Vagina (tissue), 2 donors: ENCODE data around the gene MALT1. TPM values are rescaled to one million over a fixed set of nuclear protein-coding genes. Genes with fewer than 3 reads are reported as not detected.

Experiments used
- DNase-seq, 2 donors: peaks; one replicate each; pipeline ENCODE4 v3.0.0-alpha.2; 2017; ENCODE audit errors: extremely low spot score in 2 of 2
- H3K27ac ChIP-seq: fragments of 200-600 bp; sonication (generic); one replicate; pipeline ENCODE4 v1.5.1; 2019
- H3K27me3 ChIP-seq: fragments of 200-600 bp; sonication (generic); one replicate; pipeline ENCODE4 v1.5.1; 2019
- H3K36me3 ChIP-seq, 2 donors: fragments of 200-600 bp; sonication (generic); one replicate each; pipeline ENCODE4 v1.5.1; 2017 to 2019
- H3K4me1 ChIP-seq: fragments of 200-600 bp; sonication (generic); one replicate; pipeline ENCODE4 v1.5.1; 2019
- H3K4me3 ChIP-seq, 2 donors: fragments of 200-600 bp; sonication (generic); 1 replicate in 1 of 2; 2 replicates in 1 of 2; pipeline ENCODE4 v1.5.1; 2016 to 2019
- H3K9me3 ChIP-seq: fragments of 200-600 bp; sonication (generic); one replicate; pipeline ENCODE4 v1.5.1; 2019
- POLR2A ChIP-seq, 2 donors: fragments of 450-650 bp; IDR thresholded peaks; one replicate each; pipeline ENCODE4 v1.6.1; 2017; ENCODE audit warnings: antibody characterized with exemption in 2 of 2, mild to moderate bottlenecking in 2 of 2, moderate library complexity in 2 of 2
- POLR2AphosphoS5 ChIP-seq, 2 donors: sonication (generic); formaldehyde crosslinking; IDR thresholded peaks; one replicate each; pipeline ENCODE4 v1.9.0; 2017; ENCODE audit warnings: antibody characterized with exemption in 2 of 2, mild to moderate bottlenecking in 2 of 2, low read depth in 1 of 2; ENCODE audit not compliant: insufficient read depth in 1 of 2
- intact Hi-C: fragments of 100-400 bp; cut with DNase I; formaldehyde crosslinking; loops from one replicate; pipeline ENCODE4 v1.15.1; 2023
- total RNA-seq: library from RNA; depleted of rRNA; stranded (reverse); fragments of >200 nt; gene quantifications from one replicate; pipeline ENCODE4 v1.2.3, GENCODE V29; 2016
- TF ChIP-seq, protein P1 (sequence below), 3 experiments: fragments of 450-650 bp in 2 of 3; fragments of 200-600 bp in 1 of 3; sonication (generic) in 1 of 3; IDR thresholded peaks; one replicate each; pipeline ENCODE4 v1.5.1; 2017 to 2019; ENCODE audit warnings: antibody characterized with exemption in 3 of 3, mild to moderate bottlenecking in 2 of 3, moderate library complexity in 2 of 3

Gene MALT1
- total RNA-seq, 1 donor from 2014 or later = 35.8 TPM

DNA sequence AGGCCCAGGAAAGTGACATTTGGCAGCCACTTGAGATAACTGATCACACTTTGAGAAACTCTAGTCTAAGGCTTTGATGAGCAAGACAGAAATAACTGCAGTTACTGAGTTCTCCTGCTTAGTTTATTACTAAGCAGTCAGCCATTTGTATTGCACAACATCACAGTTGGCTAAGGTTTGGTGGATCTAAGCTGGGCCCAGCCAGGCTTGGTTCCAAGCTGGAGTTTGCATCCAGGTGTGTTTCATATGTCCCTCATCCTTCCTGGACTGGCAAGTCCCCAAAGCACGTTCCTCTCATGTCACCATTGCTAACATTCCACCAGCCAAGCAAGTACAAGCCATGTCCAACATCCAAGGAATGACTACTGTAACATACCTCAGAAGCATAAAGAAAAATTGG, 122.1 kb downstream of the MALT1 start:
- H3K4me1 ChIP-seq = peaks cover 25% of the 10 kb centered on the region
- TF ChIP-seq POLR2AphosphoS5 (IDR thresholded peaks at IDR 0.05; ENCODE audit: insufficient read depth in 1 of 2, low read depth in 1 of 2) = peak in 1 of 2 donors; percentile 45
- TF ChIP-seq POLR2A (IDR thresholded peaks at IDR 0.05) = no peak
- DNase-seq = no peak
- peak overlapping the region; percentile 16 for H3K27ac ChIP-seq
- intact Hi-C loops = no loop called here
- no peaks in the 10 kb centered on the region for H3K36me3 ChIP-seq
- H3K9me3 ChIP-seq = no peaks in the 10 kb centered on the region
- no peak overlapping the region for H3K4me3 ChIP-seq
- no peaks in the 10 kb centered on the region for H3K27me3 ChIP-seq

GRCh38 chr18:58796220-58796619, 125.0 kb downstream of the MALT1 start:
- Histone ChIP-seq H3K27me3 (no peaks in the 10 kb centered on the region), H3K4me1 (peaks cover 6% of the 10 kb centered on the region), H3K27ac (no peak overlapping the region), H3K4me3 (no peak overlapping the region), H3K36me3 (no peaks in the 10 kb centered on the region), H3K9me3 (no peaks in the 10 kb centered on the region)
- DNase-seq = no peak
- intact Hi-C loops = no loop called here
- TF ChIP-seq POLR2AphosphoS5 (IDR thresholded peaks at IDR 0.05; ENCODE audit: insufficient read depth in 1 of 2, low read depth in 1 of 2) (no peak), POLR2A (IDR thresholded peaks at IDR 0.05) (no peak)
- TF ChIP-seq, protein P1, sequence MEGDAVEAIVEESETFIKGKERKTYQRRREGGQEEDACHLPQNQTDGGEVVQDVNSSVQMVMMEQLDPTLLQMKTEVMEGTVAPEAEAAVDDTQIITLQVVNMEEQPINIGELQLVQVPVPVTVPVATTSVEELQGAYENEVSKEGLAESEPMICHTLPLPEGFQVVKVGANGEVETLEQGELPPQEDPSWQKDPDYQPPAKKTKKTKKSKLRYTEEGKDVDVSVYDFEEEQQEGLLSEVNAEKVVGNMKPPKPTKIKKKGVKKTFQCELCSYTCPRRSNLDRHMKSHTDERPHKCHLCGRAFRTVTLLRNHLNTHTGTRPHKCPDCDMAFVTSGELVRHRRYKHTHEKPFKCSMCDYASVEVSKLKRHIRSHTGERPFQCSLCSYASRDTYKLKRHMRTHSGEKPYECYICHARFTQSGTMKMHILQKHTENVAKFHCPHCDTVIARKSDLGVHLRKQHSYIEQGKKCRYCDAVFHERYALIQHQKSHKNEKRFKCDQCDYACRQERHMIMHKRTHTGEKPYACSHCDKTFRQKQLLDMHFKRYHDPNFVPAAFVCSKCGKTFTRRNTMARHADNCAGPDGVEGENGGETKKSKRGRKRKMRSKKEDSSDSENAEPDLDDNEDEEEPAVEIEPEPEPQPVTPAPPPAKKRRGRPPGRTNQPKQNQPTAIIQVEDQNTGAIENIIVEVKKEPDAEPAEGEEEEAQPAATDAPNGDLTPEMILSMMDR (IDR thresholded peaks at IDR 0.05) = no peak

DNA sequence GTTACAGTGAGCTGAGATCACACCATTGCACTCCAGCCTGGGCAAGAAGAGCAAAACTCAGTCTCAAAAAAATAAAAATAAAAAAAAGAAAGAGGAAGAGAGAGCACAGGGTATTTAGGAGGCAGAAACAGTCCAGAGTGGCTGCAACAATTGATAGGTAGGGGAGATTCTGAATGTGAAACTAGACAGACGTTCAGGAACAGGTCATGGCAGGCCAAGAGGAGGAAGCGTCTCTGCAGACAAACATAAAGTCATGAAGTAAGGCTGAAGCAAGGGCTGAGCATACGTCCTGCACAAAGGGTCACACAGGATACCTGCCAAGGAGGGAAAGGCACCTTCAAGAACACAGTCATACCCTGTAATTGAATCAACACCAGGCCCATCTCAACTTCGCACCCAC, 129.3 kb downstream of the MALT1 start:
- H3K9me3 ChIP-seq = no peaks in the 10 kb centered on the region
- DNase-seq = no peak
- no peaks in the 10 kb centered on the region for H3K36me3 ChIP-seq
- no peak overlapping the region for H3K4me3 ChIP-seq
- intact Hi-C loops = no loop called here
- H3K27me3 ChIP-seq = no peaks in the 10 kb centered on the region
- peaks cover 9% of the 10 kb centered on the region for H3K4me1 ChIP-seq
- H3K27ac ChIP-seq = no peak overlapping the region
- TF ChIP-seq POLR2A (IDR thresholded peaks at IDR 0.05) (no peak), POLR2AphosphoS5 (IDR thresholded peaks at IDR 0.05; ENCODE audit: insufficient read depth in 1 of 2, low read depth in 1 of 2) (no peak)
- TF ChIP-seq, protein P1 (IDR thresholded peaks at IDR 0.05) = no peak

- H3K27ac ChIP-seq = no peak overlapping the region
- no peak overlapping the region for H3K4me3 ChIP-seq
- DNase-seq = no peak
- no peaks in the 10 kb centered on the region for H3K36me3 ChIP-seq
- no peaks in the 10 kb centered on the region for H3K9me3 ChIP-seq
- TF ChIP-seq POLR2AphosphoS5 (IDR thresholded peaks at IDR 0.05; ENCODE audit: insufficient read depth in 1 of 2, low read depth in 1 of 2) (no peak), POLR2A (IDR thresholded peaks at IDR 0.05) (no peak)
- TF ChIP-seq, protein P1 (IDR thresholded peaks at IDR 0.05) = no peak
- H3K27me3 ChIP-seq = no peaks in the 10 kb centered on the region
- intact Hi-C loops = no loop called here
- peaks cover 16% of the 10 kb centered on the region for H3K4me1 ChIP-seq
These were observed 131.7 kb downstream of the MALT1 start for GRCh38 chr18:58802959-58803358.

DNA sequence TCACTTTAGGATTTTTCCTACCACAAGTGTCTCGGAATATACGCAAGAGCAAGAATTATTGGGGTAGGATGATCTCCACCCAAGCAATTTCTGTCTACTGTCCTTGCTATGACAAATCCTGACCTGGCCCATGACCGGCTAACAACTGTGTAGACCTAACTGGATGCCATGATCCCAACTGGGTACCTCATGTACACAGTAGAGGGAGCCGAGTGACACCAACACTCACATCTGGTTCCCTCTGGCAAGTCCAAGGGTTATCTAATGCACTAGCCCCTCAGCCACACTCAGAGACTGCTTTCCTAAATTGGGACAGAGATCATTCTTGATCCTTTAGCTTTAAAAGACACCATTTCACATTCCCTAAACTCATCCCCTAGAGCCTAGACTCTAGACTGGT, 132.7 kb downstream of the MALT1 start:
- no peak for DNase-seq
- no peak overlapping the region for H3K27ac ChIP-seq
- H3K9me3 ChIP-seq = no peaks in the 10 kb centered on the region
- H3K4me3 ChIP-seq = no peak overlapping the region
- no peaks in the 10 kb centered on the region for H3K36me3 ChIP-seq
- no peaks in the 10 kb centered on the region for H3K27me3 ChIP-seq
- no peak for TF ChIP-seq POLR2A (IDR thresholded peaks at IDR 0.05)
- H3K4me1 ChIP-seq = peaks cover 16% of the 10 kb centered on the region
- intact Hi-C loops = no loop called here

Other genes with a start within 250 kb of the MALT1 start
- gene ALPK2, start 42.4 kb upstream of the MALT1 start, total RNA-seq = 2.2 TPM
- 77.1 TPM for gene ZNF532, start 193.4 kb downstream of the MALT1 start, total RNA-seq